Hypothalamus (tissue), 51 donors: Measurements from ENCODE around the gene EIF3K.

Experiments used
- DNase-seq, 51 donors: peaks; one replicate each; lab custom pipeline; 2025; lab: John Stamatoyannopoulos, UW

The EIF3K gene

DNA sequence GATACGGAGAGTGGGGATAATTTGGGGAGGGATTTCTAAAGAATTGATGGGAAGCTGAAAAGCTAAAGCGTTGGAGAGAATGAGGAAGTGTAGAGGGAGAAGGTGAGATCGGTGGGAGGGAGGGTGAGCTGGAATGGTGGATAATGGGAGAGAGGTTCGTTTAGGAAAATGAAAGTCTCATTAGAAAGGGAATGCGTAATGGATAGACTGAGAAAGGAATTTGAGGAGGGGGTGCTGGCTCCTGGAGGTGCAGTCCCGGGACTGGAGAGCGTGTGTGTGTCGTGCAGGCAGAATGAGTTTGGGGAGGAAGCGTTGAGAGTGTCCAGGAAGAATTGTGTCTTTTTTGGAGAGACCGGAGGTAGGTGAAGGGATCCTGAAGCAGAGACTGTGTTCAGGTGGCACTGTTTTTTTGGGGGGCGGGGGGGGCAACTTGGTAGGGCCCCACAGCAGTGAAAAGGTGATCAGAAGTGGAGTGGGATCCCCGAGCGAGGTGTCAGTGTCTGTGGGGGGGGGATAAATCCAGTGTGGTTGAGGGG, 29.8 kb downstream of the EIF3K start:
- no peak for DNase-seq

- no peak for DNase-seq
These were observed 30.6 kb downstream of the EIF3K start for GRCh38 chr19:38649305-38650171.

- DNase-seq: no peak
These were observed 31.3 kb downstream of the EIF3K start for GRCh38 chr19:38650172-38650775.

DNA sequence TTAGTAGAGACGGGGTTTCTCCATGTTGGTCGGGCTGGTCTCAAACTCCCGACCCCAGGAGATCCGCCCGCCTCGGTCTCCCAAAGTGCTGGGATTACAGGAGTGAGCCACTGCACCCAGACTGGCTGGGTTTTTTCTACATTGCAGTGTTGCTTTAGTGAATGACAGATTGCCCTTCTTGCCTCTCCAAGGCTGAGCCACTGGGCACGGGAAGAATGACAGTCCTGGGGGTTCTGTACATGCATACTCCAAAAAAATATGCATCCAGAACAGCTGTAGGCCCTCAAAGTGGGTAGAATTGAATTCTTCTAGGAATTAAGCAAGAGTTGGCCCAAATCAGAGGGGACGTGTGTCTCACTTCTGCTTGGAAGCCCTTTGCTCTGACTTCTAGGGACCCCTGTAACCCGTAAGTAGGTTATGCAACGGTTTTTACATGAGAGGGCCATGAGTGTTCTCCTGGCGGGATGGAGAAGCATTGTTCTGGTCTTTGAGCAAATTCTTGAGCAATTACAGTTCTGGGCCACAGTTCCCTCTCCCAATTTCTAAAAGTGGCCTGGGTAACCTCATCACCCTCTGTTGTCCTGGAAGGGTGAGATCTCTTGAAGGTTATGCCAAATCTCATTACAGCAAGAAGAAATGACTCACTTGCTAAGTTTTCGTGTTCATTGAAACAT, 32.1 kb downstream of the EIF3K start:
- DNase-seq: peak in 1 of 51 donors; percentile 19

GRCh38 chr19:38653028-38653571, 34.1 kb downstream of the EIF3K start:
- no peak for DNase-seq

- no peak for DNase-seq
These were observed 35.7 kb downstream of the EIF3K start for GRCh38 chr19:38654628-38655055.

DNA sequence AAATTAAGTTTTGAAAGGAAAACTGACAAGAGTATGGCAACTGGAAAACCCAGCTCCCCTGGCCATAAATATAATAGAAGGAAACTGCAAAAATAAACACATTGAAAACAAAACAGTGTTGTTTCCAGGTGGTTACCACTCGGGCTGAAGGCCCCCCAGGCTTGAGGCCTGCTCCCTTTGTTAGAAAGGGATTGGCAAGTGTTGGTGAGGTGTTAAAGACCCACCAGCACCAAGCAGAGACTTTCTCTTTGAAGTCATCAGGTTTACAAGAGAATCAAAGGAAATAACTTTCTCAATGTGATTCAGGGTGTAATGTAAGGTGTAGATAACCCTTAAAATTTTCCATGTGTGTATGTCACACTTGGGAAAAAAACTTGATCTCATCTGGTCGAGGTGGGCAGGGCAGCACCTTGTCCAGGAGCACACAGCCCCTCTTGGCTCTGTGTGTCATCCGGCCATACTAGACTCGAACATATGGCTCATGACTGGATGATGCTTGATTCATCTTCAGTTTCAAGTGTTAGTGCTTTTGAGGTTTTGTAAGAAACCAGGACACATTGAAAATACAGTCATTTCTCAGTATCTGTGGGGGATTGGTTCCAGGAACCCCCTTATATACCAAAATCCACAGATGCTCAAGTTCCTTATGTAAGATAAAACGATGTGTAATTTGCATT, 36.3 kb downstream of the EIF3K start:
- no peak for DNase-seq

DNA sequence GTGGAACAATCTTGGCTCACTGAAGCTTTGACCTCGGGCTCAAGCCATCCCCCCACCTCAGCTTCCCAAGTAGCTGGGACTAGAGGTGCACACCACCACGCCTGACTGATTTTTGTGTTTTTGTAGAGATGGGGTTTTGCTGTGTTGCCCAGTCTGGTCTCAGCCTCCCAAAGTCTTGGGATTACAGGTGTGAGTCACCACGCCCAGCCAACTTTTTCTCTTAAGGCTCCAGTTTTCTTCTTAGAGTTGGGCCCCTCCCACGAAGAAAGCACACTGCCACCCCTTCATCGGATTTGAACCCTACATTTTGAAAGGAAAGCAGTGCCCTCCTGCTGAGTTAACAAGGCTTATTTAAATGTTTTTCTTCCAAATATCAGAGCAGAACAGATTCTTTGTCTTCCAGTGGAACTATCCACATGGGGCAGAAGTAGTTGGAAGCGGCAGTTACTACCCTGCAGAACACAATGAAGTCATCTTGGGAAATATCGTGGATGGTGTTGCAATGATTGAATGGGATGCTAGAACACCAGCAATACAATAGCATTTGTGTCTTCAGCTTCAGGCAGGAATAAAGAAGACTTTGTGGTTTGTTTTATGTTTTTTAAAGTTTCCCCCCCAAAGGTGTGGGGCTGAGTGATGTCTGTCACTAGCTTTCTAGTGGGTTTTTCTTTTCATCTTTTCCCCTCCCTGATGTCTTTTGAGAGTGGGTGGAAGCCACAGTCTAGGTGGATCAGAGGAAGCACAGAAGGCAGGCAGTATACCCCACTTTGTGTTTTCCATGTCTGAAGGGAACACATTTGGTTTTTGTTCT, 37.4 kb downstream of the EIF3K start:
- peak in 8 of 51 donors; percentile 12 to 53 (median 26) for DNase-seq

DNA sequence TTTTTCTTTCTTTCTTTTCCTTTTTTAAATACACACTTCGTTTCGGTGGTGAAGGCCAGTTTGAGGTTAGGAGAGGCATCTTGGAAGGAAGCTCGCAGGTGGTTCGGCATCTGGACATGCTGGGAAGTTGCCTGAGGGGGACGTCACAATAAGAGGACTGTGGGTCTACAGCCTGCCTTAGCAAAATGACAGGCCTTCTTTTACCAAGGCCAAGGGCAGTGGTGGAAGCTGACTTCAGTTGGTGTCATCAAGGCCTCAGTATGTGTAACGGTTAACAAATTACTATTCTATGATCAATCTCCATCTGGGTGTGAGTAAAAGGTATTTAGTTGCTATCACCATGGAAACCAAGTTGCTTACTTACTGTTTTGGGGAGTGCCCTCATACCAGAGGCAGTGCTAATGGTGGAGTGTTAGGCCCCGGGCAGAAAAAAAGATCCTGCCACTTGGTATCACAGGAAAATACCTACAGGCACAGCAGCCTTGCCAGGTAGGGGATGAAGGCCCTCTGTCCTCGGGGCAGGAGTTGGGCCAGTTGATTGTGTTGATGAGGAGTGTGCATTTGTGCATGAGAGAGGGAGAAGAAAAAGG, 38.7 kb downstream of the EIF3K start:
- no peak for DNase-seq

- DNase-seq: no peak
These were observed 39.7 kb downstream of the EIF3K start for GRCh38 chr19:38658462-38659306.

GRCh38 chr19:38660724-38661123, 41.7 kb downstream of the EIF3K start:
- no peak for DNase-seq

DNA sequence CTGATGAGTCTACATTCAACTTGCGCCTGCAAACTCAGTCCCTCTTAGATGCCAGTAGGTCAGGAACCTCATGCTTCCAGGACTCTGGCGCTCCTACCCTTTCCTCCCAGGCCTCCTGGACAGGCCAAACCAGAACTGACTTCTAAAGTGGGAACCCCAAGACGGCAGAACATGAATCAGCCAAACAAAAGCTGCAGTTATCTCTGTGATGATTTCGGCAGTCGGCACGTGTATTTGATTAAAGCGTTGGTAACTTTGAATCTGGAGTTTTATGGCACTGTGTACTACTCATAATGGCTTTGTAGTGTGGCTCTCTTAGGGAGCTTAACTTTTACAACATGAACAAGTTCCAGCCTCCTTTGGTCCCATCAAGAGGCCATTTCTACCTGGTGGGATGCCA, 42.1 kb downstream of the EIF3K start:
- no peak for DNase-seq

- no peak for DNase-seq
These were observed 43.0 kb downstream of the EIF3K start for GRCh38 chr19:38661996-38662395.

GRCh38 chr19:38662537-38663155, 43.7 kb downstream of the EIF3K start:
- no peak for DNase-seq

- DNase-seq: peak in 1 of 51 donors; percentile 15
These were observed 44.2 kb downstream of the EIF3K start for GRCh38 chr19:38663156-38663651.

DNA sequence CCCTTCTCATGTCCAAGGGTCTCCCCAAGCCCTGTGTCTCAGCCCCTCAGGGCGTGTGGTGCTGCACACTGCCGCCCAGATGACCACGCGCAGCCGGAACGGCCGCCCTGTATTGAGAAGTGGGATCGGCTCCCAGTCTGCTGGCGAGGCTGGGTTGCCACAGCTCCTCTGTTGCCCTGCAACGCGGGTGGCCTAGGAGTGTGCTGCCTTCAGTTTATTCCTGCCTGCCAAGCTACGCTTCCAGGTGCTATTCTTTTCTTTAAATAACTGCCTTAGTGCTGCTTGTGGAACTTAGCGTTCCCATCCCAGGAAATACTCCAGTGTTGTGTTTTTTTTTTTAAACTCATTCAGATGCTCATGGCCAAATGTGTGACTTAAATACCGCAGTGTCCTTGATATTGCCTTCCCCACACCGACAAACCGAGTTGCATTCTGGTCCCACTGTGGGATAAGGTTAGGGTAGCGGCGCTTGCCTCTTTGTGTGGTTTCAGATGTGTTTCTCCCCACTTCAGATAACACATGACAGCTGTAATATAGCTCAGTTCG, 45.0 kb downstream of the EIF3K start:
- DNase-seq: peak in 37 of 51 donors; percentile 17 to 76 (median 46)

DNA sequence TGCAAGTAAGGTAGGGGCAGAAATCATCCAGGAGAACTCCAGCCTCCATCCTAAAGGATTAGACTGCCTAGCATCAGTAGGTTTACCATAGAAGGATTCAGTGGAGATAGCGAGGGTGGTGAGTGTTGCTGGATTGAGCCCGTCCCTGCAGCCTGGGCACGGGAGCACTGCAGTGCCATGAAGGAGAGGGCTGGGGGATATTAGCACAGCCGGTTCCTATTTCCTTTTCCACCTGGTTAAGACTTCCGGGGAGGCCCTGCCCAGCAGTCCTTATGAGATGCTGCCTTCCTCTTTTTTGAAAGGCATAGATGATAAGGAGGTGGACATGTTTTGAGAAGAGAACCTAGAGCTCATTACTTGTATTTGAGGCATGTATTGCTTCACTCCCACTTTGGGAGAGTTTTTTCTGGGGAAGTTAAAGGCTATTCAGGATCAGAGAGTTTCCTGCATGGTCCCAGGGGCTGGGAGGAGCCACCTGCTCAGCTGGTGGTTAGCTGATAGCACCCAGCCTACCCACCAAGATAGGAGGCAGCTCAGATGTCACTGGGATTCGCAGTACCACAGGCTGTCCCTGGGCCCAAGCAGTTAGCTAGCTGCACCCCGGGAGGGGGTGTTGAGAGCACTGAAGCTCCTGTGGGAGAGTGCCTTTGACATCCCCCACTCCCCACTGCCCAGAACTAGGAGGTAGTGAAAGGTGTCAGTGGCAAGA, 45.7 kb downstream of the EIF3K start:
- DNase-seq: no peak
